Stomach (tissue), 9 donors: Measurements from ENCODE around the gene RNF181. TPM values are rescaled to one million over a fixed set of nuclear protein-coding genes. Genes with fewer than 3 reads are reported as not detected.

Source experiments
- DNase-seq, 2 donors: peaks; one replicate each; pipeline versions ENCODE4 v3.0.0 to v3.0.0-alpha.2; 2013 to 2019
- H3K27ac ChIP-seq, 5 donors: fragments of 200-600 bp in 4 of 5; sonication (generic) in 4 of 5; one replicate each; pipeline ENCODE4 v1.5.1; 2013 to 2019; ENCODE audit warnings: mild to moderate bottlenecking in 1 of 5, moderate library complexity in 1 of 5
- H3K27me3 ChIP-seq, 3 donors: fragments of 200-600 bp; sonication (generic); one replicate each; pipeline ENCODE4 v1.5.1; 2017 to 2019; ENCODE audit warnings: mixed run types in 1 of 3
- H3K36me3 ChIP-seq, 4 donors: fragments of 200-600 bp; sonication (generic); 1 replicate in 3 of 4; 2 replicates in 1 of 4; pipeline ENCODE4 v1.5.1; 2016 to 2019
- H3K4me1 ChIP-seq, 4 donors: fragments of 200-600 bp; sonication (generic); one replicate each; pipeline ENCODE4 v1.5.1; 2016 to 2019
- H3K4me3 ChIP-seq, 4 donors: fragments of 200-600 bp; sonication (generic) in 3 of 4; one replicate each; pipeline ENCODE4 v1.5.1; 2016 to 2019; ENCODE audit warnings: mild to moderate bottlenecking in 1 of 4
- H3K9me3 ChIP-seq, 4 donors: fragments of 200-600 bp; sonication (generic); one replicate each; pipeline ENCODE4 v1.5.1; 2016 to 2019
- EP300 ChIP-seq: sonication (generic); formaldehyde crosslinking; IDR thresholded peaks from one replicate; pipeline ENCODE4 v1.6.1; 2017; ENCODE audit warnings: antibody characterized with exemption
- POLR2A ChIP-seq, 4 donors: fragments of 450-650 bp; IDR thresholded peaks; one replicate each; pipeline ENCODE4 v1.6.1; 2016; ENCODE audit warnings: antibody characterized with exemption in 4 of 4, control low read depth in 2 of 4, mild to moderate bottlenecking in 1 of 4, moderate library complexity in 1 of 4
- POLR2AphosphoS5 ChIP-seq, 3 donors: sonication (generic); formaldehyde crosslinking; IDR thresholded peaks; one replicate each; pipeline ENCODE4 v1.6.1; 2016; ENCODE audit warnings: antibody characterized with exemption in 3 of 3
- WGBS, 5 donors: extraction: QIAGEN DNeasy Blood & Tissue Kit in 3 of 5; methylation state at CpG; one replicate each; pipeline versions ENCODE4 v1.1.5 to v1.1.7; 2013 to 2018; 5-methylcytosine and 5-hydroxymethylcytosine counted together
- intact Hi-C: fragments of 100-400 bp; cut with DNase I; formaldehyde crosslinking; loops from one replicate; pipeline ENCODE4 v1.15.1; 2023; ENCODE audit warnings: low total_unique reads
- polyA plus RNA-seq, 3 donors: library from polyadenylated mRNA; stranded (reverse); fragments of 200-250 nt; gene quantifications; one replicate each; pipeline ENCODE4 v1.2.3, GENCODE V29; 2013
- total RNA-seq, 5 donors: library from RNA; depleted of rRNA; stranded (reverse); fragments of >200 nt; gene quantifications; one replicate each; pipeline versions ENCODE4 v1.1.0 to v1.2.3, GENCODE V29; 2014 to 2016
- TF ChIP-seq, protein P1 (sequence below), 7 experiments: fragments of 450-650 bp in 4 of 7; fragments of 200-600 bp in 3 of 7; sonication (generic) in 3 of 7; IDR thresholded peaks; one replicate each; pipeline ENCODE4 v1.5.1; 2016 to 2019; ENCODE audit warnings: antibody characterized with exemption in 7 of 7, control low read depth in 2 of 7, mild to moderate bottlenecking in 1 of 7
- donor health status: healthy with polysubstance abuse.
- donor health status: Bipolar disorder and iron deficiency.
- donor health status: healthy.

The RNF181 gene
- total and polyA plus RNA-seq, 8 donors = 11.3 to 272 (median 143) TPM; not detected in 1

DNA sequence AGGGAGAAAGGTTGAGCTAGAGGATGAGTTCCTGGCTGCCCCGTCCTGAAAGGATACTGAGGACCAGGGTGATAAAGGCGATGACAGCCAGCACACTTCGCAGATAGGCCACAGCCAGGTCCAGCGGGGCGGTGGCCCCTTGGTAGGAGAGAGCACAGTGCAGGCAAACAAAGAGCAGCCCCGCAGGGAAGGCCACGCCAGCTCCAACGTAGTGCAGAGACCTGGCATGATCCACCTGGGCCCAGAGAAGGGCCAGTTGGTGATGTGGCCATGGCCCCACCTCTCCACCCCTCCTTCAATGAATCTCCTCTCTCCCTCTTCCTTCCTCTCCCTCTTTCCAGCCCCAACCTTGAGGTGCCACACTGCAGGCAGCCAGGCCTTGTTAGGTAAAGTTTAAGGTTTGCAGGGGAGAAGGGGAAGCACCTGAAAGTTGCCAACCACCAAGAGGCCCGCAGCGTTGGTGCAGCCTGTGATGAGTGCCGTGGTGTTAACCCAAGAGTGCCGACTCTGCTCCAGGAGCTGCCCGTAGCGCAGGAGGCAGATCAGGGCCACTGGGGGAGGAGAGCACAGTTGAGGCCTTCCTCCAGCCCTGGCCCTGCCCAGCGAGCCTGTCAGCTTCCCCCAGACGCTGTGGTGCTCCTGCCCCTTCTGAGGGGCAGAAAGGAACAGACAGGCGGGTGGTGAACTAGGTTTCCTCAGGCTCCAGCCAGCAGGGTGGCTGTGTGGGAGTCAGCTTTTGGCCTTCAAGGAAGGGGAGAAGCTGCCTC, 4.1 kb downstream of the RNF181 start:
- TF ChIP-seq, protein P1, sequence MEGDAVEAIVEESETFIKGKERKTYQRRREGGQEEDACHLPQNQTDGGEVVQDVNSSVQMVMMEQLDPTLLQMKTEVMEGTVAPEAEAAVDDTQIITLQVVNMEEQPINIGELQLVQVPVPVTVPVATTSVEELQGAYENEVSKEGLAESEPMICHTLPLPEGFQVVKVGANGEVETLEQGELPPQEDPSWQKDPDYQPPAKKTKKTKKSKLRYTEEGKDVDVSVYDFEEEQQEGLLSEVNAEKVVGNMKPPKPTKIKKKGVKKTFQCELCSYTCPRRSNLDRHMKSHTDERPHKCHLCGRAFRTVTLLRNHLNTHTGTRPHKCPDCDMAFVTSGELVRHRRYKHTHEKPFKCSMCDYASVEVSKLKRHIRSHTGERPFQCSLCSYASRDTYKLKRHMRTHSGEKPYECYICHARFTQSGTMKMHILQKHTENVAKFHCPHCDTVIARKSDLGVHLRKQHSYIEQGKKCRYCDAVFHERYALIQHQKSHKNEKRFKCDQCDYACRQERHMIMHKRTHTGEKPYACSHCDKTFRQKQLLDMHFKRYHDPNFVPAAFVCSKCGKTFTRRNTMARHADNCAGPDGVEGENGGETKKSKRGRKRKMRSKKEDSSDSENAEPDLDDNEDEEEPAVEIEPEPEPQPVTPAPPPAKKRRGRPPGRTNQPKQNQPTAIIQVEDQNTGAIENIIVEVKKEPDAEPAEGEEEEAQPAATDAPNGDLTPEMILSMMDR (IDR thresholded peaks at IDR 0.05) = no peak
- H3K27ac ChIP-seq = peak overlapping the region in 1 of 5 donors; percentile 93
- H3K27me3 ChIP-seq = no peaks in the 10 kb centered on the region
- peaks cover 38 to 81% (median 74%) of the 10 kb centered on the region in 4 donors for H3K4me1 ChIP-seq
- WGBS, 5 donors = 48 to 72% (median 62%) methylated on average over 13 to 17 of the region's 17 CpGs
- intact Hi-C loops = no loop called here
- peaks cover 14 to 46% (median 41%) of the 10 kb centered on the region in 4 donors for H3K36me3 ChIP-seq
- no peak for DNase-seq
- no peak overlapping the region for H3K4me3 ChIP-seq
- no peaks in the 10 kb centered on the region for H3K9me3 ChIP-seq

DNA sequence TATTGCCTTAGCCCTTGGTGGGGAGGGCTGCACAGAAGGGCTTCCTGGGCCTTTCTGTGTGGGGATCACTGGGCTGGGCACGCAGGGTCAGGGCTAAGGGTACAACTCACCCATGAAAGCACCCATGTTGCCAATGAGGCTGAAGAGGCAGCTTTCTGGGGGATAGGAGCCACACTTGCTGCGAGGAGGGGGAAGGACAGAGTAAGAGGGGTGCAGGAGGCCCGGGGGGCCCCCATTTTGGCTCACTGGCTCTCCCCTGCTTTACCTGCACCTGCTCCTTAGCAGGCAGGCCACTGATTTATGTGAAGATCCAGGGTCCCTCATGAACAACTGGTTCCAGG, 4.7 kb downstream of the RNF181 start:
- H3K36me3 ChIP-seq = peaks cover 14 to 46% (median 41%) of the 10 kb centered on the region in 4 donors
- no peak for TF ChIP-seq POLR2AphosphoS5 (IDR thresholded peaks at IDR 0.05)
- no peak for TF ChIP-seq POLR2A (IDR thresholded peaks at IDR 0.05)
- no peak for TF ChIP-seq EP300
- TF ChIP-seq, protein P1 (IDR thresholded peaks at IDR 0.05) = no peak
- DNase-seq = no peak
- peak overlapping the region in 2 of 5 donors; percentile 93 to 94 for H3K27ac ChIP-seq
- H3K9me3 ChIP-seq = no peaks in the 10 kb centered on the region
- 67 to 94% (median 81%) methylated on average over 3 of the region's 3 CpGs for WGBS, 5 donors
- peaks cover 39 to 83% (median 75%) of the 10 kb centered on the region in 4 donors for H3K4me1 ChIP-seq
- no peak overlapping the region for H3K4me3 ChIP-seq
- intact Hi-C loops = no loop called here
- no peaks in the 10 kb centered on the region for H3K27me3 ChIP-seq

DNA sequence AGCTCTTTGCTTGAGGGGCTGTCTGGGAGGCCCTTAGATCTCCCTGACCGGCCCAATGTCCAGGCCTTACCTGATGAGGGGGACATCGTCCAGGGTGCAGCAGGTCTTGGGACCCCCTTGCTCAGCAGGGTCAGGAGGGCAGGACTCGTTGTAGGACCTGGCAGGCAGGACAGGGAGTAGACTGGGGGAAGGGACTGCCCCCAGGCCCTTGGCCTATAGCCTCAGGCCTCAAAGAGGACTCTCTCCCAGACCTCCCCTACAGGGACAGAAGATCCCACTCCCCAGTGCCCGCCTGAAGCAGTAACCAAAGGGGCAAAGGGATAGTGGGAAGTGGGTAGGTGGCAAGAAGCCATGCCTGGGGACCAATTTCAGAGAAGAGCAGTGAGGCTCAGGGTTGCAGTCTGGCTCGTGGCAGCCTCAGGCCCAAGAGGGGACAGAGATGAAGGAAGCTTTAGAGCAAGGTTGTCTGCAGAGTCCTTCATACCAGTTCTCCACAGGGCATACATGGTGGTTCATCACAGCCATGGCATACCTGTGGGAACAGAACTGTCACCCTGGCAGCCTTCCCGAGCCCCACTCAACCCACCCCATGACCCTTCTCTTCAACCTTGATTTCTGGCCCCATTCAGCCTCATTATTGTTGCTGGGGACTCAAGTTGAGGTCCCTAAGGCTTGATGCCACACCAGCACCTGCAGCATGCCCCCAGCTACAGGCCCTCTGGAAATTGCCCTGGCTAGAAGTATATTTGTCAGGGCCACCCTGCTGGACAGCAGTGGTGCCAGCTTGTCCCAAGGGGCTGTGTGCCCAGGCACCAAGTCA, 5.6 kb downstream of the RNF181 start:
- Histone ChIP-seq H3K27ac (peak overlapping the region; percentile 83 to 94 (median 88)), H3K4me1 (peaks cover 47 to 89% (median 82%) of the 10 kb centered on the region in 4 donors), H3K27me3 (no peaks in the 10 kb centered on the region), H3K9me3 (no peaks in the 10 kb centered on the region), H3K4me3 (peak overlapping the region; percentile 63 to 83 (median 82)), H3K36me3 (peaks cover 14 to 46% (median 41%) of the 10 kb centered on the region in 4 donors)
- no peak for DNase-seq
- intact Hi-C loops = no loop called here
- TF ChIP-seq, protein P1 (IDR thresholded peaks at IDR 0.05) = no peak
- no peak for TF ChIP-seq POLR2AphosphoS5 (IDR thresholded peaks at IDR 0.05)
- TF ChIP-seq EP300 = no peak
- no peak for TF ChIP-seq POLR2A (IDR thresholded peaks at IDR 0.05)
- 66 to 78% (median 71%) methylated on average over 5 to 6 of the region's 6 CpGs for WGBS, 5 donors

DNA sequence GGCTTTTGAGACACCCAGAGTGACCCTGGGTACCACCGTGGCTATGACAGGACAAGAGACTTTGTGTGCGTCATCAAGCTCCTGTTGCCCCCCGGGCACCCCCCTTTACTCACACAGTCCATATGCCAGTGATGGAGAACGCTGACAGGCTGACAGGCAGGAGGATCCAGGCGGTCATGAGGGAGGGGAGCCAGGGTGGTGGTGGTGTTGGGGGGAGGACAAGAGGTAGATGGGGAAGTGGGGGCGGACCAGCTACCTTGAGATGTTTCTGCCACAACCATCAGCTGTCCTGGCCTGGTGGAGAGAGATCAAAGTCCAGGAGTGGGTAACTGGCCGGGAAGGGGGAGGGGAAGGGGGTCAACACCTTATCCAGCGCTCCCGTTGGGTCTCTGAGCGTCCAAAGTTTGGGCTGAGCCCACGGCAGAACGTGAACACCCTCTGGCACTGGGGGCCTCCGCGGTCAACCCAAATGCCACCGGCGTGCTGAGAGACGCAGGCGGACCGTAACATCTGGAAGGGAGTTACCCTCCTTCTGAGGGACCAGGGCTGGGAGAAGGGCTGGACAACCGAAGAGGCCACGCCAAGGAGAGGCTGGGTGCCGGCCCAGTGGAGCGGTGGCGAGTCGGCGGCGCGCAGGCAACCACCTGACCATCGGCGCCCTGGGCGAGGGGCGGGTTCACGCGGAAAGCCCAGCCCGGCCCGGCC, 6.4 kb downstream of the RNF181 start:
- intact Hi-C loops = no loop called here
- peak overlapping the region; percentile 63 to 83 (median 82) for H3K4me3 ChIP-seq
- no peaks in the 10 kb centered on the region for H3K27me3 ChIP-seq
- peaks cover 14 to 46% (median 38%) of the 10 kb centered on the region in 4 donors for H3K36me3 ChIP-seq
- peaks cover 46 to 89% (median 81%) of the 10 kb centered on the region in 4 donors for H3K4me1 ChIP-seq
- no peak for TF ChIP-seq POLR2AphosphoS5 (IDR thresholded peaks at IDR 0.05)
- no peak for TF ChIP-seq EP300
- TF ChIP-seq, protein P1 (IDR thresholded peaks at IDR 0.05) = peak in 1 of 7 experiments; percentile 2
- 3 to 7% (median 4%) methylated on average over 18 to 36 of the region's 36 CpGs for WGBS, 5 donors
- no peaks in the 10 kb centered on the region for H3K9me3 ChIP-seq
- peak overlapping the region; percentile 83 to 94 (median 88) for H3K27ac ChIP-seq
- peak; percentile 71 to 76 for DNase-seq
